ACC112 (cell line): ENCODE data around the gene NAV2.
A peak's percentile ranks its signal among the peaks of the same experiment; 100 is the strongest.

Experiments used
- H2AFZ ChIP-seq: fragments of 200-600 bp; sonication (generic); one replicate; pipeline ENCODE4 v1.6.0; 2017; ENCODE audit warnings: antibody characterized with exemption, low read length; ENCODE audit not compliant: unreplicated experiment
- H3K27ac ChIP-seq: fragments of 200-600 bp; sonication (generic); 2 replicates; pipeline ENCODE4 v1.5.1; 2014; ENCODE audit warnings: low read depth, mild to moderate bottlenecking, antibody characterized with exemption, low read length, moderate library complexity
- H3K27me3 ChIP-seq: fragments of 200-600 bp; sonication (generic); 2 replicates; pipeline ENCODE4 v1.6.1; 2014; ENCODE audit warnings: mild to moderate bottlenecking, antibody characterized with exemption, low read length, moderate library complexity, mixed read lengths; ENCODE audit not compliant: insufficient read depth
- H3K36me3 ChIP-seq: fragments of 200-600 bp; sonication (generic); 2 replicates; pipeline ENCODE4 v1.6.1; 2016; ENCODE audit warnings: mild to moderate bottlenecking, antibody characterized with exemption, low read length, moderate library complexity, mixed read lengths; ENCODE audit not compliant: insufficient read depth
- H3K4me1 ChIP-seq: fragments of 200-600 bp; sonication (generic); one replicate; pipeline ENCODE4 v1.6.1; 2016; ENCODE audit warnings: low read length, mixed read lengths; ENCODE audit not compliant: insufficient read depth, unreplicated experiment, control insufficient read depth
- H3K4me3 ChIP-seq: fragments of 200-600 bp; sonication (generic); 2 replicates; pipeline ENCODE4 v1.5.1; 2014; ENCODE audit warnings: mild to moderate bottlenecking, low read depth, low read length
- H3K79me2 ChIP-seq: fragments of 200-600 bp; sonication (generic); one replicate; pipeline ENCODE4 v1.6.0; 2016; ENCODE audit warnings: low read length; ENCODE audit not compliant: control insufficient read depth, unreplicated experiment, insufficient read depth

NAV2 gene

DNA sequence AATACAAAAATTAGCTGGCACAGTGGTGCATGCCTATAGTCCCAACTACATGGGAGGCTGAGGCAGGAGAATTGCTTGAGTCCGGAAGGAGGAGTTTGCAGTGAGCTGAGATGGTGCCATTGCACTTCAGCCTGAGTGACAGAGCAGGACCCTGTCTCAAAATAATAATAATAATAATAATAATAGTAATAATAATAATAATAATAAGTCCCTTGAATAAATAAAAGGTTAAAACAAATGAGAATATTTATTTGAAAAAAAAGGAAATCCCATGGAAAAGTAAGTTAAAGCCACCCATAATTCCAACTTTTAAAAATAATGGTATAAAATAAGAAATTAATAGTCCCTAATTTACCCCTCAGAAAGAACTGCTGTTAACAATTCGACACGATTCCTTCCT, 10.0 kb upstream of the NAV2 start:
- Histone ChIP-seq H3K27ac (no peak overlapping the region), H2AFZ (no peak overlapping the region), H3K36me3 (no peaks in the 10 kb centered on the region), H3K79me2 (peaks cover 38% of the 10 kb centered on the region), H3K27me3 (no peaks in the 10 kb centered on the region), H3K4me3 (no peak overlapping the region), H3K4me1 (peaks cover 48% of the 10 kb centered on the region)

GRCh38 chr11:19703211-19703610, 9.4 kb upstream of the NAV2 start:
- Histone ChIP-seq H3K36me3 (no peaks in the 10 kb centered on the region), H3K79me2 (peaks cover 43% of the 10 kb centered on the region), H3K4me3 (no peak overlapping the region), H3K27ac (no peak overlapping the region), H2AFZ (no peak overlapping the region), H3K27me3 (no peaks in the 10 kb centered on the region), H3K4me1 (peaks cover 42% of the 10 kb centered on the region)

- Histone ChIP-seq H2AFZ (no peak overlapping the region), H3K36me3 (no peaks in the 10 kb centered on the region), H3K79me2 (peaks cover 47% of the 10 kb centered on the region), H3K27ac (no peak overlapping the region), H3K27me3 (no peaks in the 10 kb centered on the region), H3K4me1 (peaks cover 35% of the 10 kb centered on the region), H3K4me3 (no peak overlapping the region)
Measured at GRCh38 chr11:19704213-19704612, 8.4 kb upstream of the NAV2 start.

GRCh38 chr11:19705936-19706335, 6.7 kb upstream of the NAV2 start:
- H3K79me2 ChIP-seq: peaks cover 55% of the 10 kb centered on the region
- H3K36me3 ChIP-seq: no peaks in the 10 kb centered on the region
- peak overlapping the region; percentile 42 for H2AFZ ChIP-seq
- peak overlapping the region; percentile 55 for H3K4me3 ChIP-seq
- H3K27me3 ChIP-seq: no peaks in the 10 kb centered on the region
- peak overlapping the region; percentile 31 for H3K27ac ChIP-seq
- peaks cover 46% of the 10 kb centered on the region for H3K4me1 ChIP-seq

GRCh38 chr11:19711911-19712280, 741 bp upstream of the NAV2 start:
- Histone ChIP-seq H3K4me1 (peaks cover 37% of the 10 kb centered on the region), H3K27ac (peak overlapping the region; percentile 91), H2AFZ (peak overlapping the region; percentile 47), H3K36me3 (peaks cover 6% of the 10 kb centered on the region; the same call in 1 of the 2 replicates), H3K79me2 (peaks cover 78% of the 10 kb centered on the region), H3K4me3 (peak overlapping the region; percentile 82), H3K27me3 (no peaks in the 10 kb centered on the region)

- Histone ChIP-seq H3K27me3 (no peaks in the 10 kb centered on the region), H3K27ac (peak overlapping the region; percentile 95)
Measured at GRCh38 chr11:19713196-19714021, 772 bp downstream of the NAV2 start.

DNA sequence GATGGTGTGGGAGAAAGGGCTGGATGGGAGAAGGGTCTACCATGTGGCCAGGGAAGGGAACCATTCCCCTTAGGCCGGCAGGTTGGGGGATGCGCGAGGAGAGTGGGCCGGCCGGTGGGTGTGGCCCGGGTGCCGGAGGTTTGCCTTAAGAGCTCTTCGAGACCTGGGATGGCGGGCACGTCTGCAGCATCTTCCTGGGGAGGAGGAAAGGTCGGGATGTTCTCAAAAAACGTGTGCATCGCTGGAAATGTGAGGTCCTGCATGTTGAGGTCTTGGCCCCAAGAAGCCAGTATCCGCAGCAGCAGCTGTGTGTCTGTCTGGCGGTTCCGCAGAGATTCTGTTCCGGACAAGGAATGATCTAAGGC, 1.4 kb downstream of the NAV2 start:
- Histone ChIP-seq H3K36me3 (peaks cover 7% of the 10 kb centered on the region; the same call in 1 of the 2 replicates), H3K79me2 (peaks cover 86% of the 10 kb centered on the region), H2AFZ (no peak overlapping the region), H3K27ac (peak overlapping the region; percentile 95), H3K4me3 (peak overlapping the region; percentile 82), H3K27me3 (no peaks in the 10 kb centered on the region), H3K4me1 (peaks cover 51% of the 10 kb centered on the region)

More at GRCh38 chr11:19713196-19714021, 772 bp downstream of the NAV2 start:
- peaks cover 82% of the 10 kb centered on the region for H3K79me2 ChIP-seq
- H3K4me1 ChIP-seq: peaks cover 45% of the 10 kb centered on the region
- no peak overlapping the region for H2AFZ ChIP-seq
- H3K36me3 ChIP-seq: peaks cover 7% of the 10 kb centered on the region; the same call in 1 of the 2 replicates
- peak overlapping the region; percentile 82 for H3K4me3 ChIP-seq

- no peaks in the 10 kb centered on the region for H3K27me3 ChIP-seq
- peak overlapping the region; percentile 95 for H3K27ac ChIP-seq
- no peak overlapping the region for H2AFZ ChIP-seq
- H3K4me3 ChIP-seq: peak overlapping the region; percentile 82
- peaks cover 9% of the 10 kb centered on the region for H3K36me3 ChIP-seq
- H3K79me2 ChIP-seq: peaks cover 93% of the 10 kb centered on the region
- peaks cover 58% of the 10 kb centered on the region for H3K4me1 ChIP-seq
Measured at GRCh38 chr11:19714387-19715363, 2.0 kb downstream of the NAV2 start.

GRCh38 chr11:19715373-19715772, 2.7 kb downstream of the NAV2 start:
- Histone ChIP-seq H3K4me1 (peaks cover 59% of the 10 kb centered on the region), H3K36me3 (peaks cover 15% of the 10 kb centered on the region), H3K27ac (peak overlapping the region; percentile 95), H2AFZ (no peak overlapping the region), H3K4me3 (peak overlapping the region; percentile 82), H3K27me3 (no peaks in the 10 kb centered on the region), H3K79me2 (peaks cover 94% of the 10 kb centered on the region)

- Histone ChIP-seq H3K4me1 (peaks cover 68% of the 10 kb centered on the region), H2AFZ (no peak overlapping the region), H3K27me3 (no peaks in the 10 kb centered on the region), H3K79me2 (peaks cover 98% of the 10 kb centered on the region), H3K36me3 (peaks cover 27% of the 10 kb centered on the region), H3K4me3 (no peak overlapping the region), H3K27ac (no peak overlapping the region)
Measured at GRCh38 chr11:19718051-19718450, 5.4 kb downstream of the NAV2 start.
